ENCODE measurements around the gene TAF11L8.
"Not testable (repeated sequence)": the region's sequence is repeated elsewhere in the genome, so short reads cannot be mapped to it uniquely, and the experiment has no call there.

TAF11L8 gene

GRCh38 chr5:17590860-17591259 is at the start of gene TAF11L8:
TSS of gene TAF11L8 (minus strand) at chr5:17590960.
- DNase-seq: not testable (repeated sequence)

GRCh38 chr5:17634160-17634559 is 43.4 kb upstream of the TAF11L8 start, which contains the start of gene TAF11L14:
TSS of gene TAF11L14 (plus strand) at chr5:17634460.
- DNase-seq: no peak

- DNase-seq: not testable (repeated sequence)
Measured at GRCh38 chr5:17631788-17632187, 41.0 kb upstream of the TAF11L8 start, which contains the start of gene TAF11L13. TSS of gene TAF11L13 (plus strand) at chr5:17632088.

- no peak for DNase-seq
Measured at GRCh38 chr5:17625686-17626085, 34.9 kb upstream of the TAF11L8 start.

- DNase-seq: no peak
Measured at GRCh38 chr5:17620627-17621026, 29.9 kb upstream of the TAF11L8 start.

GRCh38 chr5:17619354-17619753 is 28.6 kb upstream of the TAF11L8 start:
- DNase-seq: no peak

GRCh38 chr5:17614872-17615605 is 24.3 kb upstream of the TAF11L8 start:
- no peak for DNase-seq

GRCh38 chr5:17610092-17610491 is 19.3 kb upstream of the TAF11L8 start, which contains the start of gene TAF11L12:
TSS of gene TAF11L12 (plus strand) at chr5:17610392.
- DNase-seq: not testable (repeated sequence)

GRCh38 chr5:17607461-17607860 is 16.7 kb upstream of the TAF11L8 start:
- not testable (repeated sequence) for DNase-seq

GRCh38 chr5:17604951-17605350 is 14.2 kb upstream of the TAF11L8 start:
- DNase-seq: no peak

- DNase-seq: not testable (repeated sequence)
Measured at GRCh38 chr5:17603880-17604279, 13.1 kb upstream of the TAF11L8 start, which contains the start of gene TAF11L11. TSS of gene TAF11L11 (plus strand) at chr5:17604183.

- not testable (repeated sequence) for DNase-seq
Measured at GRCh38 chr5:17597728-17598127, 7.0 kb upstream of the TAF11L8 start, which contains the start of gene TAF11L10. TSS of gene TAF11L10 (minus strand) at chr5:17597828.

GRCh38 chr5:17594255-17594654 is 3.5 kb upstream of the TAF11L8 start, which contains the start of gene TAF11L9:
TSS of gene TAF11L9 (minus strand) at chr5:17594394.
- not testable (repeated sequence) for DNase-seq

GRCh38 chr5:17585658-17586057 is 5.1 kb downstream of the TAF11L8 start, which contains the start of gene TAF11L7:
TSS of gene TAF11L7 (minus strand) at chr5:17585758.
- DNase-seq: not testable (repeated sequence)

Measured in NCI-H2029 (cell line).